ENCODE measurements around the gene ARF1. TPM values are rescaled to one million over a fixed set of nuclear protein-coding genes. Genes with fewer than 3 reads are reported as not detected.

Gene ARF1
- polyA plus RNA-seq, 1 donor, result 416 TPM

- no peak for DNase-seq
- peaks cover 61% of the 10 kb centered on the region for H3K27me3 ChIP-seq (ENCODE audit: control insufficient read depth, insufficient read depth, low read length)
- no peak overlapping the region for H3K27ac ChIP-seq (ENCODE audit: low read length)
- H3K36me3 ChIP-seq (ENCODE audit: control insufficient read depth, insufficient read depth, low read length), result no peaks in the 10 kb centered on the region
- no CpG with 5 or more reads among the region's 8 CpGs for WGBS (ENCODE audit: insufficient coverage, low lambda C conversion rate)
- H3K4me1 ChIP-seq (ENCODE audit: control insufficient read depth, insufficient read depth, low read length), result no peaks in the 10 kb centered on the region
- peaks cover 2% of the 10 kb centered on the region for H3K9me3 ChIP-seq (ENCODE audit: control insufficient read depth, low read depth, low read length)
- H3K4me3 ChIP-seq (ENCODE audit: low read length), result no peak overlapping the region
These were observed 43.3 kb upstream of the ARF1 start for GRCh38 chr1:228039006-228039903.

GRCh38 chr1:228039986-228040385, 42.5 kb upstream of the ARF1 start:
- DNase-seq, result no peak
- H3K4me3 ChIP-seq (ENCODE audit: low read length), result no peak overlapping the region
- WGBS (ENCODE audit: insufficient coverage, low lambda C conversion rate), result no CpG with 5 or more reads among the region's 3 CpGs

GRCh38 chr1:228041316-228041715, 41.2 kb upstream of the ARF1 start:
- 57% methylated on average over 1 of the region's 2 CpGs for WGBS (ENCODE audit: insufficient coverage, low lambda C conversion rate)
- H3K4me1 ChIP-seq (ENCODE audit: control insufficient read depth, insufficient read depth, low read length), result no peaks in the 10 kb centered on the region
- H3K9me3 ChIP-seq (ENCODE audit: control insufficient read depth, low read depth, low read length), result peaks cover 2% of the 10 kb centered on the region
- H3K36me3 ChIP-seq (ENCODE audit: control insufficient read depth, insufficient read depth, low read length), result no peaks in the 10 kb centered on the region
- H3K27me3 ChIP-seq (ENCODE audit: control insufficient read depth, insufficient read depth, low read length), result peaks cover 50% of the 10 kb centered on the region
- no peak overlapping the region for H3K27ac ChIP-seq (ENCODE audit: low read length)
- H3K4me3 ChIP-seq (ENCODE audit: low read length), result no peak overlapping the region
- no peak for DNase-seq

More at GRCh38 chr1:228039986-228040385, 42.5 kb upstream of the ARF1 start:
- H3K36me3 ChIP-seq (ENCODE audit: control insufficient read depth, insufficient read depth, low read length), result no peaks in the 10 kb centered on the region
- H3K4me1 ChIP-seq (ENCODE audit: control insufficient read depth, insufficient read depth, low read length), result no peaks in the 10 kb centered on the region
- peaks cover 2% of the 10 kb centered on the region for H3K9me3 ChIP-seq (ENCODE audit: control insufficient read depth, low read depth, low read length)
- H3K27me3 ChIP-seq (ENCODE audit: control insufficient read depth, insufficient read depth, low read length), result peaks cover 60% of the 10 kb centered on the region
- H3K27ac ChIP-seq (ENCODE audit: low read length), result no peak overlapping the region

GRCh38 chr1:228042508-228042907, 40.0 kb upstream of the ARF1 start:
- Histone ChIP-seq H3K9me3 (ENCODE audit: control insufficient read depth, low read depth, low read length) (peaks cover 2% of the 10 kb centered on the region), H3K4me3 (ENCODE audit: low read length) (no peak overlapping the region), H3K27me3 (ENCODE audit: control insufficient read depth, insufficient read depth, low read length) (peaks cover 38% of the 10 kb centered on the region), H3K4me1 (ENCODE audit: control insufficient read depth, insufficient read depth, low read length) (no peaks in the 10 kb centered on the region), H3K36me3 (ENCODE audit: control insufficient read depth, insufficient read depth, low read length) (no peaks in the 10 kb centered on the region), H3K27ac (ENCODE audit: low read length) (no peak overlapping the region)
- DNase-seq, result no peak

GRCh38 chr1:228043281-228043848, 39.1 kb upstream of the ARF1 start:
- Histone ChIP-seq H3K27ac (ENCODE audit: low read length) (no peak overlapping the region), H3K36me3 (ENCODE audit: control insufficient read depth, insufficient read depth, low read length) (no peaks in the 10 kb centered on the region), H3K27me3 (ENCODE audit: control insufficient read depth, insufficient read depth, low read length) (peaks cover 29% of the 10 kb centered on the region), H3K9me3 (ENCODE audit: control insufficient read depth, low read depth, low read length) (peaks cover 2% of the 10 kb centered on the region), H3K4me1 (ENCODE audit: control insufficient read depth, insufficient read depth, low read length) (no peaks in the 10 kb centered on the region), H3K4me3 (ENCODE audit: low read length) (no peak overlapping the region)
- DNase-seq, result no peak
- 100% methylated on average over 1 of the region's 7 CpGs for WGBS (ENCODE audit: insufficient coverage, low lambda C conversion rate)

- no CpG with 5 or more reads among the region's 3 CpGs for WGBS (ENCODE audit: insufficient coverage, low lambda C conversion rate)
- no peaks in the 10 kb centered on the region for H3K36me3 ChIP-seq (ENCODE audit: control insufficient read depth, insufficient read depth, low read length)
These were observed 37.5 kb upstream of the ARF1 start for GRCh38 chr1:228044961-228045360.

GRCh38 chr1:228045405-228045804, 37.1 kb upstream of the ARF1 start:
- Histone ChIP-seq H3K4me3 (ENCODE audit: low read length) (no peak overlapping the region), H3K9me3 (ENCODE audit: control insufficient read depth, low read depth, low read length) (peaks cover 2% of the 10 kb centered on the region), H3K27me3 (ENCODE audit: control insufficient read depth, insufficient read depth, low read length) (peaks cover 12% of the 10 kb centered on the region), H3K4me1 (ENCODE audit: control insufficient read depth, insufficient read depth, low read length) (no peaks in the 10 kb centered on the region), H3K27ac (ENCODE audit: low read length) (no peak overlapping the region), H3K36me3 (ENCODE audit: control insufficient read depth, insufficient read depth, low read length) (no peaks in the 10 kb centered on the region)
- no peak for DNase-seq
- no CpG with 5 or more reads among the region's 7 CpGs for WGBS (ENCODE audit: insufficient coverage, low lambda C conversion rate)

More at GRCh38 chr1:228044961-228045360, 37.5 kb upstream of the ARF1 start:
- no peak for DNase-seq
- no peak overlapping the region for H3K27ac ChIP-seq (ENCODE audit: low read length)
- H3K4me3 ChIP-seq (ENCODE audit: low read length), result no peak overlapping the region
- H3K9me3 ChIP-seq (ENCODE audit: control insufficient read depth, low read depth, low read length), result peaks cover 2% of the 10 kb centered on the region
- H3K4me1 ChIP-seq (ENCODE audit: control insufficient read depth, insufficient read depth, low read length), result no peaks in the 10 kb centered on the region
- peaks cover 16% of the 10 kb centered on the region for H3K27me3 ChIP-seq (ENCODE audit: control insufficient read depth, insufficient read depth, low read length)

GRCh38 chr1:228045871-228046270, 36.6 kb upstream of the ARF1 start:
- Histone ChIP-seq H3K27me3 (ENCODE audit: control insufficient read depth, insufficient read depth, low read length) (peaks cover 11% of the 10 kb centered on the region), H3K4me1 (ENCODE audit: control insufficient read depth, insufficient read depth, low read length) (no peaks in the 10 kb centered on the region), H3K9me3 (ENCODE audit: control insufficient read depth, low read depth, low read length) (peaks cover 2% of the 10 kb centered on the region), H3K4me3 (ENCODE audit: low read length) (no peak overlapping the region), H3K36me3 (ENCODE audit: control insufficient read depth, insufficient read depth, low read length) (no peaks in the 10 kb centered on the region), H3K27ac (ENCODE audit: low read length) (no peak overlapping the region)
- WGBS (ENCODE audit: insufficient coverage, low lambda C conversion rate), result no CpG with 5 or more reads among the region's 9 CpGs
- DNase-seq, result no peak

- Histone ChIP-seq H3K36me3 (ENCODE audit: control insufficient read depth, insufficient read depth, low read length) (no peaks in the 10 kb centered on the region), H3K4me3 (ENCODE audit: low read length) (no peak overlapping the region), H3K9me3 (ENCODE audit: control insufficient read depth, low read depth, low read length) (peaks cover 2% of the 10 kb centered on the region), H3K4me1 (ENCODE audit: control insufficient read depth, insufficient read depth, low read length) (no peaks in the 10 kb centered on the region), H3K27ac (ENCODE audit: low read length) (no peak overlapping the region), H3K27me3 (ENCODE audit: control insufficient read depth, insufficient read depth, low read length) (peaks cover 8% of the 10 kb centered on the region)
- WGBS (ENCODE audit: insufficient coverage, low lambda C conversion rate), result no CpG with 5 or more reads among the region's 8 CpGs
- DNase-seq, result no peak
These were observed 35.9 kb upstream of the ARF1 start for GRCh38 chr1:228046421-228047182.

- Histone ChIP-seq H3K4me1 (ENCODE audit: control insufficient read depth, insufficient read depth, low read length) (no peaks in the 10 kb centered on the region), H3K36me3 (ENCODE audit: control insufficient read depth, insufficient read depth, low read length) (no peaks in the 10 kb centered on the region), H3K4me3 (ENCODE audit: low read length) (no peak overlapping the region), H3K27ac (ENCODE audit: low read length) (no peak overlapping the region), H3K9me3 (ENCODE audit: control insufficient read depth, low read depth, low read length) (peaks cover 2% of the 10 kb centered on the region), H3K27me3 (ENCODE audit: control insufficient read depth, insufficient read depth, low read length) (peaks cover 8% of the 10 kb centered on the region)
- no peak for DNase-seq
- no CpG with 5 or more reads among the region's 7 CpGs for WGBS (ENCODE audit: insufficient coverage, low lambda C conversion rate)
These were observed 35.4 kb upstream of the ARF1 start for GRCh38 chr1:228047183-228047466.

Measured in large intestine (tissue), 3 donors.